Keratinocyte (primary cell): ENCODE measurements around the gene SCT. TPM values are rescaled to one million over a fixed set of nuclear protein-coding genes. Genes with fewer than 3 reads are reported as not detected.
"Not testable (repeated sequence)": the region's sequence is repeated elsewhere in the genome, so short reads cannot be mapped to it uniquely, and the experiment has no call there.

Source experiments
- DNase-seq: peaks from one replicate; pipeline ENCODE4 v3.0.0-alpha.2; 2011; ENCODE audit warnings: low read depth, missing footprints, low spot score
- FAIRE-seq: peaks from 2 replicates; lab custom pipeline; 2011; peaks lifted over from hg19 to GRCh38; lab: Jason Lieb, UNC
- H2AFZ ChIP-seq: 2 replicates; pipeline ENCODE4 v1.6.0; 2012; ENCODE audit warnings: low read length, control low read depth, inconsistent platforms; ENCODE audit not compliant: control insufficient read depth
- H3K27ac ChIP-seq: 2 replicates; pipeline ENCODE4 v1.5.1; 2011; ENCODE audit warnings: low read length; ENCODE audit not compliant: control insufficient read depth, insufficient read depth
- H3K27me3 ChIP-seq: 3 replicates; pipeline ENCODE4 v1.6.0; 2011; ENCODE audit warnings: low read length; ENCODE audit not compliant: control insufficient read depth, insufficient read depth; ENCODE audit errors: extremely low read depth
- H3K36me3 ChIP-seq, 2 experiments: 2 replicates in 1 of 2; 3 replicates in 1 of 2; pipeline ENCODE4 v1.5.1; 2011; ENCODE audit warnings: low read length in 2 of 2, mild to moderate bottlenecking in 1 of 2; ENCODE audit not compliant: control insufficient read depth in 2 of 2, insufficient read depth in 2 of 2; ENCODE audit errors: extremely low read depth in 1 of 2
- H3K4me1 ChIP-seq: 3 replicates; pipeline ENCODE4 v1.5.1; 2011; ENCODE audit warnings: low read length; ENCODE audit not compliant: control insufficient read depth, insufficient read depth; ENCODE audit errors: extremely low read depth
- H3K4me2 ChIP-seq: 3 replicates; pipeline ENCODE4 v1.6.0; 2011; ENCODE audit warnings: low read depth, low read length; ENCODE audit not compliant: control insufficient read depth, insufficient read depth; ENCODE audit errors: extremely low read depth
- H3K4me3 ChIP-seq, 3 experiments: fragments of 200-600 bp in 1 of 3; sonication (generic) in 1 of 3; 2 replicates in 2 of 3; 3 replicates in 1 of 3; pipeline ENCODE4 v1.5.1; 2011 to 2016; ENCODE audit warnings: low read length in 3 of 3, mild to moderate bottlenecking in 3 of 3, control low read depth in 2 of 3, inconsistent platforms in 1 of 3, low read depth in 1 of 3, mixed read lengths in 1 of 3, mixed run types in 1 of 3, moderate library complexity in 1 of 3; ENCODE audit not compliant: control insufficient read depth in 2 of 3, insufficient read depth in 2 of 3; ENCODE audit errors: extremely low read depth in 1 of 3
- H3K79me2 ChIP-seq: 2 replicates; pipeline ENCODE4 v1.6.0; 2012; ENCODE audit warnings: low read length; ENCODE audit not compliant: control insufficient read depth, insufficient read depth
- H3K9ac ChIP-seq: 3 replicates; pipeline ENCODE4 v1.6.0; 2011; ENCODE audit warnings: low read length; ENCODE audit not compliant: control insufficient read depth, insufficient read depth; ENCODE audit errors: extremely low read depth
- H3K9me1 ChIP-seq: 3 replicates; pipeline ENCODE4 v1.6.0; 2011; ENCODE audit warnings: low read length; ENCODE audit not compliant: control insufficient read depth, insufficient read depth; ENCODE audit errors: extremely low read depth
- H3K9me3 ChIP-seq: 2 replicates; pipeline ENCODE4 v1.5.1; 2012; ENCODE audit warnings: low read depth, low read length; ENCODE audit not compliant: control insufficient read depth
- H4K20me1 ChIP-seq: 3 replicates; pipeline ENCODE4 v1.6.0; 2011; ENCODE audit warnings: low read length; ENCODE audit not compliant: control insufficient read depth, insufficient read depth; ENCODE audit errors: extremely low read depth
- EZH2 ChIP-seq: IDR thresholded peaks from one replicate; pipeline ENCODE4 v1.6.1; 2012; ENCODE audit warnings: inconsistent platforms, mild to moderate bottlenecking, low read length, moderate library complexity
- dilution Hi-C: fragments of 300-500 bp; cut with MboI; formaldehyde crosslinking; loops from one replicate; pipeline ENCODE4 v1.7.0; 2020; ENCODE audit warnings: low sequenced_read_pairs; ENCODE audit not compliant: extremely low pct_ligation_motif_present
- polyA plus RNA-seq, 5 experiments: library from polyadenylated mRNA; depleted of rRNA in 3 of 5; stranded (reverse) in 3 of 5; stranded (forward) in 1 of 5; unstranded in 1 of 5; fragments of >200 nt; gene quantifications; 1 replicate in 1 of 5; 2 replicates in 3 of 5; 3 replicates in 1 of 5; pipeline versions ENCODE4 v1.2.1 to v1.2.3, GENCODE V29; 2011 to 2012; ENCODE audit warnings: missing spikeins in 2 of 5, low read depth in 1 of 5, low replicate concordance in 1 of 5
- TF ChIP-seq, protein P1 (sequence below), 3 experiments: IDR thresholded peaks in 1 of 3; conservative IDR thresholded peaks in 1 of 3; optimal IDR thresholded peaks in 1 of 3; 2 replicates in 2 of 3; 3 replicates in 1 of 3; pipeline versions ENCODE3 to v1.5.1; 2011; ENCODE audit warnings: low read length in 3 of 3, mild to moderate bottlenecking in 3 of 3, moderate library complexity in 2 of 3, control low read depth in 1 of 3, inconsistent platforms in 1 of 3; ENCODE audit not compliant: insufficient read depth in 2 of 3; ENCODE audit errors: extremely low read depth in 1 of 3

Gene SCT
- polyA plus RNA-seq, 1 donor (not counting 4 experiments of a cell fraction or from before 2014, with no cell fraction given), result not detected

DNA sequence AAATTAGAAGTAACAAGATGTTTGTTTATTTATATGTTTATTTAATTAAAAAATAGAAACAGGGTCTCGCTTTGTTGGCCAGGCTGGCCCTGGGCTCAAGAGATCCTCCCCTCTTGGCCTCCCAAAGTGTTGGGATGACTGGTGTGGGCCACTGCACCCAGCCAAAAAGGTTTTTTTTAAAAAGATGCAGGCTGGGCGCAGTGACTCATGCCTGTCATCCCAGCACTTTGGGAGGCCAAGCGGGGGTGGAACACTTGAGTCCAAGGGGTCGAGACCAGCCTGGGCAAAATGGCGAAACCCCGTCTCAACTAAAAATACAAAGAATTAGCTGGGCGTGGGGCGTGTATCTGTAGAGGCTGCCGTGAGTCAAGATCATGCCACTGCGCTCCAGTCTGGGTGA, 23.5 kb upstream of the SCT start:
- Histone ChIP-seq H3K27me3 (no peaks in the 10 kb centered on the region), H3K4me3 (no peak overlapping the region), H3K4me1 (no peaks in the 10 kb centered on the region), H4K20me1 (no peaks in the 10 kb centered on the region), H3K36me3 (peaks cover 0 to 8% of the 10 kb centered on the region in 2 experiments), H3K79me2 (no peaks in the 10 kb centered on the region), H2AFZ (no peak overlapping the region), H3K27ac (no peak overlapping the region), H3K9me3 (no peaks in the 10 kb centered on the region), H3K4me2 (no peak overlapping the region), H3K9me1 (no peaks in the 10 kb centered on the region), H3K9ac (no peak overlapping the region)
- dilution Hi-C loops, result no loop called here
- DNase-seq (no peak), FAIRE-seq (no peak)
- TF ChIP-seq EZH2, result no peak
- TF ChIP-seq, protein P1, sequence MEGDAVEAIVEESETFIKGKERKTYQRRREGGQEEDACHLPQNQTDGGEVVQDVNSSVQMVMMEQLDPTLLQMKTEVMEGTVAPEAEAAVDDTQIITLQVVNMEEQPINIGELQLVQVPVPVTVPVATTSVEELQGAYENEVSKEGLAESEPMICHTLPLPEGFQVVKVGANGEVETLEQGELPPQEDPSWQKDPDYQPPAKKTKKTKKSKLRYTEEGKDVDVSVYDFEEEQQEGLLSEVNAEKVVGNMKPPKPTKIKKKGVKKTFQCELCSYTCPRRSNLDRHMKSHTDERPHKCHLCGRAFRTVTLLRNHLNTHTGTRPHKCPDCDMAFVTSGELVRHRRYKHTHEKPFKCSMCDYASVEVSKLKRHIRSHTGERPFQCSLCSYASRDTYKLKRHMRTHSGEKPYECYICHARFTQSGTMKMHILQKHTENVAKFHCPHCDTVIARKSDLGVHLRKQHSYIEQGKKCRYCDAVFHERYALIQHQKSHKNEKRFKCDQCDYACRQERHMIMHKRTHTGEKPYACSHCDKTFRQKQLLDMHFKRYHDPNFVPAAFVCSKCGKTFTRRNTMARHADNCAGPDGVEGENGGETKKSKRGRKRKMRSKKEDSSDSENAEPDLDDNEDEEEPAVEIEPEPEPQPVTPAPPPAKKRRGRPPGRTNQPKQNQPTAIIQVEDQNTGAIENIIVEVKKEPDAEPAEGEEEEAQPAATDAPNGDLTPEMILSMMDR (optimal IDR thresholded peaks at IDR 0.05 in 1 of 3, IDR thresholded peaks at IDR 0.05 in 1 of 3, conservative IDR thresholded peaks at IDR 0.05 in 1 of 3; ENCODE audit: extremely low read depth in 1 of 3, insufficient read depth in 2 of 3, low read length in 3 of 3), result no peak

DNA sequence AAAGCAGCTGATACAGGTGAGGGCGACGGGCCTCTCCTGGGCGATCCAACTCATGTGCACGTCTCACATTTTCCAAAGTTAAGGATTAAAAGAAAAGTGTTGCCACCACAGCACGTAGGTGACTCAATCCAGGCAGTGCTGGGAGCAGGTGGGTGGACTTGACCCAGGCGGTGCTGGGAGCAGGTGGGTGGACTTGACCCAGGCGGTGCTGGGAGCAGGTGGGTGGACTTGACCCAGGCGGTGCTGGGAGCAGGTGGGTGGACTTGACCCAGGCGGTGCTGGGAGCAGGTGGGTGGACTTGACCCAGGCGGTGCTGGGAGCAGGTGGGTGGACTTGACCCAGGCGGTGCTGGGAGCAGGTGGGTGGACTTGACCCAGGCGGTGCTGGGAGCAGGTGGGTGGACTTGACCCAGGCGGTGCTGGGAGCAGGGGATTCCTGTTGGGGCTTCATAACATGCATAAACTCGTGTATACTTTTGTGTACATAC, 20.7 kb upstream of the SCT start:
- H3K4me2 ChIP-seq, dilution Hi-C loops, DNase-seq, FAIRE-seq, H3K79me2 ChIP-seq, H3K9me3 ChIP-seq, H3K27ac ChIP-seq, H3K9ac ChIP-seq, H4K20me1 ChIP-seq, H3K9me1 ChIP-seq, H2AFZ ChIP-seq, H3K27me3 ChIP-seq, H3K4me1 ChIP-seq, H3K4me3 ChIP-seq: not testable (repeated sequence)
- H3K36me3 ChIP-seq, result peaks cover 0 to 11% of the 10 kb centered on the region in 2 experiments

DNA sequence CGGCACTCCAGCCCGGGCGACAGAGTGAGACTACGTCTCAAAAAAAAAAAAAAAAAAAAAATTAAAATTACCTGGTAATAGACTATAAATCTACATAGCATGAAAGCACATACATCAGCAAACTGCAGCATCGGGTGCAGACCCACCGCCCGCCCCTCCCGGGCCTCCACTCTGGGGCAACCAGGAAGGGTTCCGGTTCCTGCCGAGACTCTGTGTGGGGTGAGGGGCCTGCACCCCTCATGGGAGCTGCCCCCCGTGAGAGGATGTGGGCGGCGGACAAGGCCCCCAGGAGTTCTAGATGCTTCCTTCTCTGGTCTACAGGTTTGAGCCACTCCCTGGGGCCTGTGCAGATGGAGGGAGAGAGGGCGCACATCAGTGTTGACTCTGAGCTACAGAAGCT, 19.2 kb upstream of the SCT start:
- no peaks in the 10 kb centered on the region for H3K9me3 ChIP-seq
- TF ChIP-seq EZH2, result no peak
- TF ChIP-seq, protein P1 (optimal IDR thresholded peaks at IDR 0.05 in 1 of 3, IDR thresholded peaks at IDR 0.05 in 1 of 3, conservative IDR thresholded peaks at IDR 0.05 in 1 of 3; ENCODE audit: extremely low read depth in 1 of 3, insufficient read depth in 2 of 3, low read length in 3 of 3), result no peak
- H3K4me3 ChIP-seq, result no peak overlapping the region
- H3K36me3 ChIP-seq, result peaks cover 0 to 11% of the 10 kb centered on the region in 2 experiments
- H3K4me1 ChIP-seq, result peaks cover 2% of the 10 kb centered on the region
- no peak overlapping the region for H3K9ac ChIP-seq
- DNase-seq (no peak), FAIRE-seq (no peak)
- no peaks in the 10 kb centered on the region for H3K79me2 ChIP-seq
- H3K27me3 ChIP-seq, result no peaks in the 10 kb centered on the region
- no peak overlapping the region for H3K4me2 ChIP-seq
- H3K27ac ChIP-seq, result no peak overlapping the region
- H4K20me1 ChIP-seq, result no peaks in the 10 kb centered on the region
- dilution Hi-C loops, result no loop called here
- H2AFZ ChIP-seq, result no peak overlapping the region
- no peaks in the 10 kb centered on the region for H3K9me1 ChIP-seq
